ENCODE results near the gene RXFP2.

Gene RXFP2

GRCh38 chr13:31769575-31769974 is 30.2 kb downstream of the RXFP2 start:
- no peaks in the 10 kb centered on the region for H3K27me3 ChIP-seq (ENCODE audit: control insufficient read depth, insufficient read depth, low read length)
- H3K36me3 ChIP-seq (ENCODE audit: control insufficient read depth, insufficient read depth, low read length): no peaks in the 10 kb centered on the region
- no peak overlapping the region for H3K27ac ChIP-seq (ENCODE audit: low read depth, low read length)
- no peak overlapping the region for H3K4me3 ChIP-seq (ENCODE audit: low read length)
- H3K4me1 ChIP-seq (ENCODE audit: control insufficient read depth, insufficient read depth, low read length): no peaks in the 10 kb centered on the region
- no peak overlapping the region for H3K9ac ChIP-seq (ENCODE audit: low read length)

GRCh38 chr13:31772231-31772630 is 32.9 kb downstream of the RXFP2 start:
- H3K9ac ChIP-seq (ENCODE audit: low read length): no peak overlapping the region
- no peak overlapping the region for H3K4me3 ChIP-seq (ENCODE audit: low read length)
- H3K4me1 ChIP-seq (ENCODE audit: control insufficient read depth, insufficient read depth, low read length): no peaks in the 10 kb centered on the region
- H3K27me3 ChIP-seq (ENCODE audit: control insufficient read depth, insufficient read depth, low read length): no peaks in the 10 kb centered on the region
- H3K36me3 ChIP-seq (ENCODE audit: control insufficient read depth, insufficient read depth, low read length): no peaks in the 10 kb centered on the region
- no peak overlapping the region for H3K27ac ChIP-seq (ENCODE audit: low read depth, low read length)

- H3K36me3 ChIP-seq (ENCODE audit: control insufficient read depth, insufficient read depth, low read length): no peaks in the 10 kb centered on the region
- H3K27ac ChIP-seq (ENCODE audit: low read depth, low read length): no peak overlapping the region
- H3K27me3 ChIP-seq (ENCODE audit: control insufficient read depth, insufficient read depth, low read length): no peaks in the 10 kb centered on the region
- no peaks in the 10 kb centered on the region for H3K4me1 ChIP-seq (ENCODE audit: control insufficient read depth, insufficient read depth, low read length)
- H3K9ac ChIP-seq (ENCODE audit: low read length): no peak overlapping the region
- no peak overlapping the region for H3K4me3 ChIP-seq (ENCODE audit: low read length)
Observed at GRCh38 chr13:31773538-31773937, 34.2 kb downstream of the RXFP2 start.

- H3K36me3 ChIP-seq (ENCODE audit: control insufficient read depth, insufficient read depth, low read length): no peaks in the 10 kb centered on the region
- H3K27ac ChIP-seq (ENCODE audit: low read depth, low read length): no peak overlapping the region
- no peaks in the 10 kb centered on the region for H3K27me3 ChIP-seq (ENCODE audit: control insufficient read depth, insufficient read depth, low read length)
- H3K4me3 ChIP-seq (ENCODE audit: low read length): no peak overlapping the region
- no peak overlapping the region for H3K9ac ChIP-seq (ENCODE audit: low read length)
- no peaks in the 10 kb centered on the region for H3K4me1 ChIP-seq (ENCODE audit: control insufficient read depth, insufficient read depth, low read length)
Observed at GRCh38 chr13:31774186-31774750, 34.9 kb downstream of the RXFP2 start.

GRCh38 chr13:31775148-31775547 is 35.8 kb downstream of the RXFP2 start:
- H3K27me3 ChIP-seq (ENCODE audit: control insufficient read depth, insufficient read depth, low read length): no peaks in the 10 kb centered on the region
- no peak overlapping the region for H3K27ac ChIP-seq (ENCODE audit: low read depth, low read length)
- H3K4me3 ChIP-seq (ENCODE audit: low read length): no peak overlapping the region
- H3K9ac ChIP-seq (ENCODE audit: low read length): no peak overlapping the region
- no peaks in the 10 kb centered on the region for H3K4me1 ChIP-seq (ENCODE audit: control insufficient read depth, insufficient read depth, low read length)
- no peaks in the 10 kb centered on the region for H3K36me3 ChIP-seq (ENCODE audit: control insufficient read depth, insufficient read depth, low read length)

- Histone ChIP-seq H3K9ac (ENCODE audit: low read length) (no peak overlapping the region), H3K27ac (ENCODE audit: low read depth, low read length) (no peak overlapping the region)
Observed at GRCh38 chr13:31775686-31776085, 36.4 kb downstream of the RXFP2 start.

GRCh38 chr13:31781064-31781463 is 41.7 kb downstream of the RXFP2 start:
- H3K9ac ChIP-seq (ENCODE audit: low read length): no peak overlapping the region
- no peaks in the 10 kb centered on the region for H3K27me3 ChIP-seq (ENCODE audit: control insufficient read depth, insufficient read depth, low read length)
- no peaks in the 10 kb centered on the region for H3K4me1 ChIP-seq (ENCODE audit: control insufficient read depth, insufficient read depth, low read length)
- H3K36me3 ChIP-seq (ENCODE audit: control insufficient read depth, insufficient read depth, low read length): no peaks in the 10 kb centered on the region
- H3K4me3 ChIP-seq (ENCODE audit: low read length): no peak overlapping the region
- H3K27ac ChIP-seq (ENCODE audit: low read depth, low read length): no peak overlapping the region

More at GRCh38 chr13:31775686-31776085, 36.4 kb downstream of the RXFP2 start:
- Histone ChIP-seq H3K27me3 (ENCODE audit: control insufficient read depth, insufficient read depth, low read length) (no peaks in the 10 kb centered on the region), H3K4me3 (ENCODE audit: low read length) (no peak overlapping the region), H3K36me3 (ENCODE audit: control insufficient read depth, insufficient read depth, low read length) (no peaks in the 10 kb centered on the region), H3K4me1 (ENCODE audit: control insufficient read depth, insufficient read depth, low read length) (no peaks in the 10 kb centered on the region)

- Histone ChIP-seq H3K36me3 (ENCODE audit: control insufficient read depth, insufficient read depth, low read length) (no peaks in the 10 kb centered on the region), H3K27me3 (ENCODE audit: control insufficient read depth, insufficient read depth, low read length) (no peaks in the 10 kb centered on the region), H3K4me3 (ENCODE audit: low read length) (no peak overlapping the region), H3K4me1 (ENCODE audit: control insufficient read depth, insufficient read depth, low read length) (no peaks in the 10 kb centered on the region), H3K9ac (ENCODE audit: low read length) (no peak overlapping the region), H3K27ac (ENCODE audit: low read depth, low read length) (no peak overlapping the region)
Observed at GRCh38 chr13:31786011-31786410, 46.7 kb downstream of the RXFP2 start.

- Histone ChIP-seq H3K9ac (ENCODE audit: low read length) (no peak overlapping the region), H3K4me1 (ENCODE audit: control insufficient read depth, insufficient read depth, low read length) (no peaks in the 10 kb centered on the region), H3K27ac (ENCODE audit: low read depth, low read length) (no peak overlapping the region), H3K4me3 (ENCODE audit: low read length) (no peak overlapping the region), H3K27me3 (ENCODE audit: control insufficient read depth, insufficient read depth, low read length) (no peaks in the 10 kb centered on the region), H3K36me3 (ENCODE audit: control insufficient read depth, insufficient read depth, low read length) (no peaks in the 10 kb centered on the region)
Observed at GRCh38 chr13:31790992-31791391, 51.7 kb downstream of the RXFP2 start.

GRCh38 chr13:31793246-31793645 is 53.9 kb downstream of the RXFP2 start:
- no peak overlapping the region for H3K9ac ChIP-seq (ENCODE audit: low read length)
- H3K27ac ChIP-seq (ENCODE audit: low read depth, low read length): no peak overlapping the region
- no peaks in the 10 kb centered on the region for H3K36me3 ChIP-seq (ENCODE audit: control insufficient read depth, insufficient read depth, low read length)
- H3K4me3 ChIP-seq (ENCODE audit: low read length): no peak overlapping the region
- H3K4me1 ChIP-seq (ENCODE audit: control insufficient read depth, insufficient read depth, low read length): no peaks in the 10 kb centered on the region
- no peaks in the 10 kb centered on the region for H3K27me3 ChIP-seq (ENCODE audit: control insufficient read depth, insufficient read depth, low read length)

GRCh38 chr13:31794452-31794851 is 55.1 kb downstream of the RXFP2 start:
- Histone ChIP-seq H3K27ac (ENCODE audit: low read depth, low read length) (no peak overlapping the region), H3K36me3 (ENCODE audit: control insufficient read depth, insufficient read depth, low read length) (no peaks in the 10 kb centered on the region), H3K9ac (ENCODE audit: low read length) (no peak overlapping the region), H3K4me1 (ENCODE audit: control insufficient read depth, insufficient read depth, low read length) (no peaks in the 10 kb centered on the region), H3K4me3 (ENCODE audit: low read length) (no peak overlapping the region), H3K27me3 (ENCODE audit: control insufficient read depth, insufficient read depth, low read length) (no peaks in the 10 kb centered on the region)

- Histone ChIP-seq H3K4me3 (ENCODE audit: low read length) (no peak overlapping the region), H3K36me3 (ENCODE audit: control insufficient read depth, insufficient read depth, low read length) (no peaks in the 10 kb centered on the region), H3K9ac (ENCODE audit: low read length) (no peak overlapping the region), H3K27ac (ENCODE audit: low read depth, low read length) (no peak overlapping the region), H3K27me3 (ENCODE audit: control insufficient read depth, insufficient read depth, low read length) (no peaks in the 10 kb centered on the region), H3K4me1 (ENCODE audit: control insufficient read depth, insufficient read depth, low read length) (no peaks in the 10 kb centered on the region)
Observed at GRCh38 chr13:31797154-31797775, 57.9 kb downstream of the RXFP2 start.

- H3K9ac ChIP-seq (ENCODE audit: low read length): no peak overlapping the region
- H3K36me3 ChIP-seq (ENCODE audit: control insufficient read depth, insufficient read depth, low read length): no peaks in the 10 kb centered on the region
- H3K27me3 ChIP-seq (ENCODE audit: control insufficient read depth, insufficient read depth, low read length): no peaks in the 10 kb centered on the region
- H3K27ac ChIP-seq (ENCODE audit: low read depth, low read length): no peak overlapping the region
- H3K4me3 ChIP-seq (ENCODE audit: low read length): no peak overlapping the region
- H3K4me1 ChIP-seq (ENCODE audit: control insufficient read depth, insufficient read depth, low read length): no peaks in the 10 kb centered on the region
Observed at GRCh38 chr13:31798189-31798588, 58.9 kb downstream of the RXFP2 start.
